VCaP (cell line): ENCODE results near the gene HNRNPAB.

Experiments
- H3K27ac ChIP-seq: fragments of 450-650 bp; 2 replicates; pipeline ENCODE4 v1.5.1; 2017
- TF ChIP-seq, protein P1 (sequence below): fragments of 450-650 bp; conservative IDR thresholded peaks from 2 replicates; pipeline ENCODE4 v1.5.1; 2017; ENCODE audit warnings: mild to moderate bottlenecking, moderate library complexity

The HNRNPAB gene

DNA sequence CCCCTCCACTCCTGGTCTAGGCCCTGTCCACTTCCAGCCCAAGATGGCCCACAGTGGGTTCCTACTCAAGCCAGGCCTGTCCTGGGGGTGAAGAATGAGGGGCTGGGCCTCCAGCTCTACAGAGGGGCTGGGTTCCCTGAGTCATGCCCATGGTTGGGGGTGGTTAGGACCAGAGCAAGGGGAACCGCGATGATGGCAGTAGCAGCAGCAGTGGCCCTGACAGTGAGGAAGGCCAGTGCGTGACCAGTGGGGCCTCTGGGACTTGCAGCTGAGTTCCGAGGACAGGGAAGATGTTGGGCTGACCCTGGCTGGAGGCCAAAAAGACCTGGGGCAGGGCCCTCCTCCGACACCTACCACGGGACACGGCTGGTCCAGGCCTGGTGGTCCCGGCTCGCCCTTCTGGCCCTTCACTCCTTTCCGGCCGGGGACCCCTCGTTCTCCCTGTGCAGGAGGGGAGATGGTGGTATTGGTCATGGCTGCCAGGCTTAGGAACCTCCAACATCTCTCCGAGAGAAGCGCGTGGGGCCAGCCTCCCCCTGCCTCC lies 37.4 kb downstream of the HNRNPAB start:
- no peak overlapping the region for H3K27ac ChIP-seq

DNA sequence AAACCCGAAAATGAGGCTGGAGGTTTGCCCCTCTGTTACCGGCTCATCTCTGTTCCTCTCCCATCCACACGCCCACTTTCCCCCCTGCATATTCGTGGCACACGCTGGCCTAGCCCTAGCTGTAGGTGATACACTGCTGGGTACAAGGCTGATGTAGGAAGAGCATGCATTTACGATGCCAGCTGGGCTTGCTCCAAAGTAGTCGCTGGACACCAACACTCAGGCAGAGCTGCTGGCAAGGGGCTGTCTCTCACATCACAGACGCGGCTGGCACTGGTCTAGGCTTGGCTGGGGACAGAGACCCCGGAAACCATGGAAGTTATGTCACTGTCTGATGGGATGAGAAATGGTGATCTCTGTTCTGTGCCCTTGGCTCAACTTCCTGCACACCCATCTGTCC lies 38.1 kb downstream of the HNRNPAB start:
- TF ChIP-seq, protein P1, sequence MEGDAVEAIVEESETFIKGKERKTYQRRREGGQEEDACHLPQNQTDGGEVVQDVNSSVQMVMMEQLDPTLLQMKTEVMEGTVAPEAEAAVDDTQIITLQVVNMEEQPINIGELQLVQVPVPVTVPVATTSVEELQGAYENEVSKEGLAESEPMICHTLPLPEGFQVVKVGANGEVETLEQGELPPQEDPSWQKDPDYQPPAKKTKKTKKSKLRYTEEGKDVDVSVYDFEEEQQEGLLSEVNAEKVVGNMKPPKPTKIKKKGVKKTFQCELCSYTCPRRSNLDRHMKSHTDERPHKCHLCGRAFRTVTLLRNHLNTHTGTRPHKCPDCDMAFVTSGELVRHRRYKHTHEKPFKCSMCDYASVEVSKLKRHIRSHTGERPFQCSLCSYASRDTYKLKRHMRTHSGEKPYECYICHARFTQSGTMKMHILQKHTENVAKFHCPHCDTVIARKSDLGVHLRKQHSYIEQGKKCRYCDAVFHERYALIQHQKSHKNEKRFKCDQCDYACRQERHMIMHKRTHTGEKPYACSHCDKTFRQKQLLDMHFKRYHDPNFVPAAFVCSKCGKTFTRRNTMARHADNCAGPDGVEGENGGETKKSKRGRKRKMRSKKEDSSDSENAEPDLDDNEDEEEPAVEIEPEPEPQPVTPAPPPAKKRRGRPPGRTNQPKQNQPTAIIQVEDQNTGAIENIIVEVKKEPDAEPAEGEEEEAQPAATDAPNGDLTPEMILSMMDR = no peak

More for the DNA sequence above, 37.4 kb downstream of the HNRNPAB start:
- TF ChIP-seq, protein P1 = no peak

DNA sequence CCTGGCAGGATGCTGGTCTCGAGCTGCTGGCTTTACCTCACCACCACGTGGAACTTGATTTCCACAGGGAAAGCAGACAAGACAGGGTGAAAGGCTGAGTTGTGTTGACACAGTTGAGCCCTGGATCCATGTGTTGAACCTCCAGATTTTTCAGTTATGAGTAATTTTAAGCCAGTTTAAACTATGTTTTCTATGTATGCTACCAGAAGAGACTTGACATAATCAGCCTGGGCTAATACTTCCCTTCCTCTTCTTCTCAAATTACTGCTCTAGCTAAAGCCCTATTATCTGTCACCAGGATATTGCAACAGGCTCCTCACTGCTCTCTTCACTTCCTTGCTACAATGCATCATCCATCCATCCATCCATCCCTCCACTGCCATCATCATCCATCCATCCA lies 40.2 kb downstream of the HNRNPAB start:
- H3K27ac ChIP-seq = no peak overlapping the region
- TF ChIP-seq, protein P1 = no peak

More for the DNA sequence above, 38.1 kb downstream of the HNRNPAB start:
- no peak overlapping the region for H3K27ac ChIP-seq

DNA sequence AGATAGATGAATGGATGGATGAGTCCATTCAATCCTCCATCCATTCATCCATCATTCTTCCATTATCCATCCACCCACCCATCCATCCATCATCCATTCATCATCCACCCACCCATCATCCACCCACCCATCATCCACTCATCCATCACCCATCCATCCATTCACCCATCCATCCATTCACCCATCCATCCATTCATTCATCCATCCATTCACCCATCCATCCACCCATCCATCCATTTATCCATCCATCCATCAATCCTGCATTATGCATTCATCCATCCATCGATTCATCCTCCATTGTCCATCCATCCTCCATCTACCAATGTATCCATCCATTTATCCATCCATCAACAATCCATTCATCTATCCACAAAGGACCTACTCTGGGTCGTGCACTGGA lies 41.1 kb downstream of the HNRNPAB start:
- TF ChIP-seq, protein P1 = no peak
- no peak overlapping the region for H3K27ac ChIP-seq

DNA sequence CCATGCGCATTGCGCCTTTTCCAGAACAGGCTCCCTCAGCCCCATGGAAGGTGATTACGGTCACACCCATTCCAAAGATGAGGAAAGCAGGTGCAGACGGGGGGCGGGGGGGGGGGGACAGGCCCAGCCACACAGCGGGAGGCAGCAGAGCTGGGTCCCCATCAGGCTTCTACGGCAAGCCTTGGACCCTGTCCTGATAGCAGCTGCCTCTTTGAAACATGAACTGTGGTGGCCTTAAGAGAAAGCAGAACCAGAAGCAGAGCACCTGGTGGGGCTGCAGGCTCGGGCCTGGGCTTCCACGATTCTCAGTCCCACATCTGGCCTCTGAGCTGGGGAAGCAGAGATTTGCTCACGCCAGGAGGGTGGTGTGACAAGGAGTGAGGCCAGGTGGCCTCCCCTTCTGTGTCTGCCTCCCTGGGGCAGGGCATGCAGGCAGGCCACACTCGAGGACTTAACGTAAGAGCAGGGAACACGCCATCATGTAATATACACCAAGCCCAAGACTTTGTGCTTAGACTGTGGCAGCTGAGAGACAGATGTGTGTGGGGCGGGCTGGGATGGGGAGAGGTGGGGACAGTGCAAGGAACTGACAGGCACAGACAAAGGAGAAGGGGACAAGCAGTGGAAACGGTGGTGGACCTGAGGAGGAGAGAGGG lies 42.4 kb downstream of the HNRNPAB start:
- TF ChIP-seq, protein P1 = no peak
- H3K27ac ChIP-seq = no peak overlapping the region

DNA sequence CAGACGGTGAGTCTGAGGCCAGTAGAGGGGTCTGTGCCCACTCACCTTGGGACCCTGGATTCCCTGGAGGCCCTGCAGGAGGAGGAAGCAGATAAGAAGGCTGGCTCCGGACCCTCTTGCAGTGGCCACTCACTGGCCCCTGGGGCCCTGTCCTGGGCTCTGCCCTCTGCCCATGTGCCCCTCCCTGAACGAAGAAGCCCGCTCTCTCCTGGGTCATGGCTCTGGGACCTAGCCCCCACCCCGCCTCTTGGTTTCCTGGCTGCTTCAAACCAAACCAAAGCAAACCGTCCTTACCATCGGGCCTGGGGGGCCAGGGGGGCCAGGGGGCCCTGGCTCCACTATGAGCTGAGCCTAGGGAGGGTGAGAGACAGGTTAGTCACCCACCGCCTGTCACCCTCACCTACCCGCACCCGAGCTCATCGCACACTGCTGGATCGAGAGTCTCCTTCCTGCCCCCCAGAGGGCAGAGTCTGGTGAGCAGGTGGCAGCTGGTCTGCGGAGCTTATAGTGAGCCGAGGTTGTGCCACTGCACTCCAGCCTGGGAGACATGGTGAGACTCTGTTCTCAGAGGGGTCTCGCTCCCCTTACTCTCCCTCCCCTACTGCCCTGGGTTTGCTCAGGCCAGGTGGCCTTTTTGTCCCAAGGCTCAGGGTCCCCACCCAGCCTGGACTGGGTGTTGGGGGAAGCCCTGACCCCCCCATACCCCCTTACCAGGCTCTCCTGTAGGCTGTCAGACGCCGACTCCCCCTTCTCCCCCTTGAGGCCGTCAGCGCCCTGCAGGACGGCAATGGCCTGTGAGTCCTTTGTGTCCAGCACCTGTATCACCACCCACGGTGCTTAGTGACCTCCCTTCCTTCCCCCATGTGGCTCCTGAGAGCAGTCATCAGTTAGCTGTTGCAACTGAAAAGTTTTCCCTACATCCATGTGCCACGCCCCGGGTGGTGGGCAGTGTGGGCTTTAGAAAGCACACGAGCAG lies 43.4 kb downstream of the HNRNPAB start:
- TF ChIP-seq, protein P1 = no peak
- H3K27ac ChIP-seq = no peak overlapping the region

GRCh38 chr5:178248750-178249149 lies 44.4 kb downstream of the HNRNPAB start:
- H3K27ac ChIP-seq = no peak overlapping the region
- TF ChIP-seq, protein P1 = no peak
